H54 (cell line): ENCODE data around the gene XRCC1.
"Not testable (repeated sequence)": the region's sequence is repeated elsewhere in the genome, so short reads cannot be mapped to it uniquely, and the experiment has no call there.

ENCODE experiments used
- DNase-seq: peaks from one replicate; pipeline ENCODE4 v3.0.0; 2011; ENCODE audit warnings: low spot score, mixed read lengths; ENCODE audit not compliant: insufficient read length
- FAIRE-seq: peaks from 3 replicates; lab custom pipeline; 2011; peaks lifted over from hg19 to GRCh38; lab: Jason Lieb, UNC
- POLR2A ChIP-seq: IDR thresholded peaks from 2 replicates; pipeline ENCODE4 v1.6.1; 2011; ENCODE audit warnings: low read depth, mild to moderate bottlenecking, low read length

XRCC1 gene

GRCh38 chr19:43534816-43535761 is 40.2 kb downstream of the XRCC1 start:
- no peak for DNase-seq
- no peak for TF ChIP-seq POLR2A
- no peak for FAIRE-seq

GRCh38 chr19:43534305-43534815 is 41.0 kb downstream of the XRCC1 start:
- DNase-seq: no peak
- no peak for TF ChIP-seq POLR2A
- no peak for FAIRE-seq

- peak; percentile 75 for FAIRE-seq
- peak; percentile 99 for DNase-seq
- TF ChIP-seq POLR2A: no peak
These were observed 41.6 kb downstream of the XRCC1 start for GRCh38 chr19:43533546-43534304.

- FAIRE-seq (no peak), DNase-seq (peak; percentile 94)
- TF ChIP-seq POLR2A: peak; percentile 43
These were observed 42.3 kb downstream of the XRCC1 start, which contains the start of gene ZNF575 for GRCh38 chr19:43532962-43533545. Gene ZNF575 (plus strand): TSS chr19:43533188. CDS start chr19:43534423, 1,235 bp downstream.

GRCh38 chr19:43532571-43532961 is 42.8 kb downstream of the XRCC1 start:
- DNase-seq (peak; percentile 64), FAIRE-seq (no peak)
- TF ChIP-seq POLR2A: no peak

GRCh38 chr19:43527860-43528622 is 47.3 kb downstream of the XRCC1 start:
- DNase-seq: no peak
- TF ChIP-seq POLR2A: no peak
- FAIRE-seq: no peak

GRCh38 chr19:43526884-43527859 is 48.2 kb downstream of the XRCC1 start, which contains the start of gene ETHE1:
Gene ETHE1 (minus strand): TSS chr19:43527201. CDS start chr19:43527177, 24 bp downstream.
- DNase-seq: peak; percentile 88
- FAIRE-seq: no peak
- TF ChIP-seq POLR2A: peak; percentile 96

GRCh38 chr19:43525836-43526771 is 49.2 kb downstream of the XRCC1 start:
- FAIRE-seq: no peak
- no peak for TF ChIP-seq POLR2A
- no peak for DNase-seq

GRCh38 chr19:43524922-43525835 is 50.1 kb downstream of the XRCC1 start:
- peak; percentile 64 for FAIRE-seq
- DNase-seq: peak; percentile 83

GRCh38 chr19:43523696-43524095 is 51.6 kb downstream of the XRCC1 start:
- not testable (repeated sequence) for DNase-seq, FAIRE-seq

More at GRCh38 chr19:43524922-43525835, 50.1 kb downstream of the XRCC1 start:
- no peak for TF ChIP-seq POLR2A
